EL (cell line): ENCODE results near the gene ABLIM2.

Experiments used
- DNase-seq: peaks from one replicate; pipeline ENCODE4 v3.0.0-alpha.2; 2016

The ABLIM2 gene

GRCh38 chr4:8173492-8174242, 15.1 kb upstream of the ABLIM2 start:
- DNase-seq = peak; percentile 20

DNA sequence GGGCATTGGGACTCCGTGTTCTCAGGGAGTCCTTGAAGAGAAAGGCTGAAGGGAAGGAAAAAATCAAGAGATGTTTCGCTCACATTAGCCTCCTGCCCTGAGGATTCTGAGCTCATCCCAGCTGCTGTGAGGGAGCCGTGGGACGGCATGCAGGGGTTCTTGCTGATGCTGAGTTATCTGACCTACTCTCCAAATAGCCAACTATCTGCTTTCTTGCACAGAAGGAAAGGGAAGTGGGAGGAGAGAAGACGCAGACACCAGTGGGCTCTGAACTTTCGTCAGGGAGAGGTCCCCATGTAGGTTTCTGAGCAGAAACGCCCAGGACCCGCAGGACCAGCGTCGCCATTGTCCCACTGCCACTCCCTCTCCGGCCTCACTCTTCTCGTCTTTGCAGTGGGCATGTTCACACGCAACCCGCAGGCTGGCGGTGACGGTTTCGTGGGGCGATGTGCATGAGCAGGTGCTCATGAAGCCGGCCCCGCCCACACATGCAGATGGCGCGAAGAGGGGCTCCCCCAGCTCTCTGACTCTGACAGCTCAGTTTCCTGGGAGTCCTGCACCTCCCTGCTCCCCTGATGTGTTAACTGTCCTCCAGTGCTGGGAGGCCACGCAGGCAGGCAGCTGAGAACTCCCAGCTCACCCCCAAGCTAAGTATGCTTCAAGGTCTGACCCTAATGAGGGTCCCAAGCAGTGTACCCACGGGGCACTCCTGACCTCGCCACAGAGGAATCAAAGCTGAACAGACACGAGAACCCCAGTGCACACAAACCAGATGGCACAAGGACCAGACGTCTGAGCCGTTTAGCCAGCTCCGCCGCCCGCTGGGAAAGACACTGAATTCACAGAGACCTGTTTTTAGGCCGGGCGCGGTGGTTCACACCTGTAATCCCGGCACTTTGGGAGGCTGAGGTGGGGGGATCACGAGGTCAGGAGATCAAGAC, 13.6 kb upstream of the ABLIM2 start:
- DNase-seq = no peak

DNA sequence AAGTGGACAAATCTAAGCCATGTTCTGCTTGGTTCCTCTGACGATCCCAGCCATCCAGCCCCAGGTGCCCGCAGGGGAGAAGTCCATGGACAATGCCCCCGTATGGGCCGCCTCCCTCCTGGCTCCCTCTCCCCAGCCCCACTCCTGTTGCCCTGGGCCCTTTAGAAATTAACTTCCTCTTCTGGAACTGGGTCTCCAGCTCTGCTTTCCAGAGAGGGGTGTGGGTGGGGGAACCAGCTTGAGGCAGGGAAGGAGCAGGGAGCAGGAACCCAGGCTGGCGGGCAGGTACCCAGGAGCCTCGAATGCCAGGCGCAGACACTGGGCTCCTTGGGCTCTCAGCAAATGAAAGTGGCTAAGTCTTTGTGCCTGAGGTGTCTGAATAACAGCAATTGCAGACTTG, 12.7 kb upstream of the ABLIM2 start:
- no peak for DNase-seq

DNA sequence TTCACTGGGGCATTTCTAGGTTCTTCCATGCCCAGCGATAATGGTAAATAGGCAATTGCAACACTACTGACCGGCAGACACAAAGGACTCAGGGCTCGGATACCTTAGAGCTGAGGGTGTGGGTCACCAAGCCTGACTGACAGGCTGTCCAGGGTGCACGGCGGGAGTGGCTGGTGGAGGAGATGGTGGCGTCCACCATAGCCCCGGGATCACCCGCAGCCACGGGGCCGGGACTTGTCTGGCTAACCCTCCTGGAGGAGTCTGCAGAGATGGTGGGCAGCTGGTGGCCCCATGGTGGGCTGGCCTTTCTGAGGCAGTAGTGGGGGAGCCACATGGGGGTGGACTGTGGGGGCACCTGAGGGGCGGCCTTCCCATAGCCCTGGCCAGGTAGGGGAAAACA, 11.7 kb upstream of the ABLIM2 start:
- DNase-seq = no peak

DNA sequence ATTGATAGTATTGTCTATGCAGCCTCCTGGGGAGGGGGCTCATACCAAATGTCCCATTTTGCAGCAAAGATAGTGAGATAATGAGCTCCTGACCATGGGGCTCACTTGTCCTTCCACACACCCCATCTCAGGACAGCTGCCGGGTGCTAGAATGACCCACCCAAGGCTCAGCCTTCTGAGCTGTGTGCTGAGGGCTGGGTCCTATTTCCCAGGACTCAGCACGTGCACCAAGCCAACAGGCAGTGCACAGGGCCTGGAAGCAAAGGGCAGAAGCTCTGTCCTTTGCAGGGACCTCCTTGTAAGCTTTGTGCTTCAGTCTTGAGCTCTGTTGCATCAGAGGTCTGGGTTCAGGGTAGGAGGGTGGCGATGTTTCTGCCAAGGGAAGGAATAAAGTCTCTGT, 11.2 kb upstream of the ABLIM2 start:
- DNase-seq = no peak

DNA sequence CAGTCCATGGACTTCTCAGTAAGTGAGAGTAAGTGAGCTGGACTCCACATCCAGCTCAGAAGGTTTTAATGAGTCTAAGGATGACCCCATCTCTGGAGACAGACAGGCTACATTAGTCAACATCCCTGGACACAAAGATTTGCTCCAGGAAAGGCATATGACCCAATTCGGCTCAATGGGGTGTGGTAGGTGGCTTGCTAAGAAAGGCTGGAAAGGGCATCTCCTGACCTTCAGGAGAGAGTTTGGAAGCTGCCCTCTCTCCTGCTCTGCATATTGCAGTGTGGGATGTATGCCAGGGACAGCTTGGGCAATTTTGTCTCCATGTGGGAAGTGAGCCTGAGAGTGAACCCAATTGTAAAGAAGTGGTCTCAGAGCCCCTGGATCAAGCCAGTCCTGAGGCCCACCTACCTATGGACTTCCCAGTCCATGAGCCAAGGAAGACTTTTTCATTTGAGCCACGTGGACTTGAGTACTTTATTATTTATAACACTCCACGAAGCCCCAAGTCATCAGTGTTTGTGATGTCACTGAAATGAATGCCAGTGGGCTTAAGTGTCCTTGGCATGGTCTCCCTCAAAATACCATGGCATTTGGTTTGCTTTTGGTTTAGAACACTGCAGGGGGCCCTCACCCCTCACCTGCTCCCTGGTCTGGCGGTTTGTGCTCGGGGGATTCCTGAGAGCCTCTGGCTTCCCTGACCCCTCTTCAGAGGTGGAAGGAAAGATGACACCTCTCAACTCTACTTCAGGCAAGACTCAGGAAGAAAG, 10.4 kb upstream of the ABLIM2 start:
- DNase-seq = no peak

- no peak for DNase-seq
Measured at GRCh38 chr4:8168232-8168631, 9.6 kb upstream of the ABLIM2 start.

DNA sequence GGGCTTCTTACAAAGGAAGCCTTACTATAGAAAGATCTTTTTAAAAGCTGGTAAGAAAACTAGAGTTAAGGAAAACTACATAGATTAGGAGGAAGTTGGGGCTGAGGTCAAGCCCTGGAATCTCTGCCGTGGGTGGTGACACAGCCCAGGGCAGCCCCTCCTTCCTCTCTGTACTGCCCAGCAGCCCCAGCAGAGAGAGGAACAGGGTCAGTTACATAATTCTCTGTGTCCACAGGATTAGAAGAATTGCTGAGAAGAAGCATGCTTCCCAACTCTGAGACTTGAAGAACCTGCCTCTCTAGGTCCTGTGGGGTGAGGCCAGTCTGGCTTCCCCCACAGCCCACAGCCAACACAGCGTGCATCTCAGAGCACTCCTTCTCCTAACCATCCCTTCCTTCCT, 9.2 kb upstream of the ABLIM2 start:
- DNase-seq = no peak

DNA sequence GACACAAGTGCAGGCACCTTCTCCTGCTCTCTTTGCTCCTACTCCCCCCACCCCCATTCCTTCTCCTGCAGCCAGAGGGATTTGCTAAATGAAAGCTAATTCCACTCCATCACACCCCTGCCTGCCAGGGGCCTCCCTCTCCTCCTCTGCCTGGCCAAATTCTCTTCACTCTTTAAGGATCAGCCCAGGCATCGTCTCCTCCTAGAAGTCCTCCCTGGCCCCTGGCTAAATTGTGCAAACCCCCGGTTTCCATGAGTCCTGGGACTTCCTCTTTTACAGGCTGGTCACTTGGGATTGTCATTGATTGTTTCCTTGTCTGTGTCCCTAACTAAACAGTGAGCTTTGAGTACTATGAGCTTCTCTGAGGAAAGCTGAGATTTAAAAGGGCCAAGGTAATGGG, 8.7 kb upstream of the ABLIM2 start:
- DNase-seq = no peak

DNA sequence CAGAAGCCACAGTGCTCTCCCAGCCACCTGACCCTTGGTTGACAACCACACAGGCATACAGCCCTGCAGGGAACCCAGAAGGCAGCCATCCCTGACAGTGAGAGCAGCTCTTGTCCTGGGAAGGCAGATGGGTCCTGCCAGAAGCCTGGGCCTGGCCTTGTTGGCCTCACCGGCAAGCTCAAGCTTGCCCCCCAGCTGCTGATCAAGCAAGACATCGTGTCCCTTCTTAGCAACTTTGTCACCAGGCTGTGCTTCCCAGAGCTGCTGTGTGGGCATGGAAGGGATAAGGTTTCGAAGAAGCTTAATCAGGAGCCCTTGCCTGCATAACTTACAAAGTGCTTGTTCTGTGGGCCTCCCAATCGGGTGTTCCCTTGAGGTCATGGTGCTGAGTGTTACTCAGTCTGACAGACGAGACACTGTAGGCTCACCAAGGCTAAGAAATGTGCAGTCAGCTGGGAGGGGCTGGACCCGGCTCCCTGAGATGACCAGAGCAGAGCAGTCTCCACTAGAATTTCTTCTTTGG, 6.8 kb upstream of the ABLIM2 start:
- no peak for DNase-seq

DNA sequence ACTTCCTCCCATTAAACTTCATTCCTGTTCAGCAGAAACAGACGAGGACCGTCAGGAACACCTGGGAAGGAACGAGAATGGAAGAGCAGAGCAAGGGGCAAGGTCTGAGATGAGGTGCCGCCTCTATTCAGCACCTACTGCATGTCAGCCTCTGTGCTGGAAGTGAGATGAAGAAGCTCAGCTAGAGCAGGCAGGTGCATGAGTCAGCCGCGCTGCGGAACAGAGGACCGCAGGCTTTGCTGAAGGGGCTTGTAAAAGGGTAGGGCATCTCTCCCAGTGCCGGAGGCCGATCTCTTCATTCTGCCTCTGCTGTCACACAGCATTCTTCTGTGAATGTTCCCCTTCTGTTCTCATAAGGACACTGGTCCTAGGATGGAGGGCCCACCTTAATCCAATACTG, 6.1 kb upstream of the ABLIM2 start:
- no peak for DNase-seq

DNA sequence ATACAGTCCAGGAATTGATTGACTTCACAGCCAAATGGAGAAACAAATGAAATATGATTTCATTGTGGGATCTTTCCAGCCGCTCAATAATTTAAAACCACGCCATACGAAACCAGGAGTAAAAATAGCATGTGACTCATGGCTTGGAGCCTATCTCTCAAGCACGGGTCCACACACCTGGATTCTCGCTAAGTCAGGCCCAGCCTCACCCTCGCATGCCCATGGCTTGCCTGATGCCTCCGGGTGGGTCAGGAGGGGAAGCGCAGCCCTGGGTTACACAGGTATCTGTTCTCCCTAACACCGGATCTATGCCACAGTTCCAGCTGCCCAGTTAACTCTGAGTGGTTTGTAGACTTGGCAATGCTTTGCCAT, 5.6 kb upstream of the ABLIM2 start:
- DNase-seq = no peak

DNA sequence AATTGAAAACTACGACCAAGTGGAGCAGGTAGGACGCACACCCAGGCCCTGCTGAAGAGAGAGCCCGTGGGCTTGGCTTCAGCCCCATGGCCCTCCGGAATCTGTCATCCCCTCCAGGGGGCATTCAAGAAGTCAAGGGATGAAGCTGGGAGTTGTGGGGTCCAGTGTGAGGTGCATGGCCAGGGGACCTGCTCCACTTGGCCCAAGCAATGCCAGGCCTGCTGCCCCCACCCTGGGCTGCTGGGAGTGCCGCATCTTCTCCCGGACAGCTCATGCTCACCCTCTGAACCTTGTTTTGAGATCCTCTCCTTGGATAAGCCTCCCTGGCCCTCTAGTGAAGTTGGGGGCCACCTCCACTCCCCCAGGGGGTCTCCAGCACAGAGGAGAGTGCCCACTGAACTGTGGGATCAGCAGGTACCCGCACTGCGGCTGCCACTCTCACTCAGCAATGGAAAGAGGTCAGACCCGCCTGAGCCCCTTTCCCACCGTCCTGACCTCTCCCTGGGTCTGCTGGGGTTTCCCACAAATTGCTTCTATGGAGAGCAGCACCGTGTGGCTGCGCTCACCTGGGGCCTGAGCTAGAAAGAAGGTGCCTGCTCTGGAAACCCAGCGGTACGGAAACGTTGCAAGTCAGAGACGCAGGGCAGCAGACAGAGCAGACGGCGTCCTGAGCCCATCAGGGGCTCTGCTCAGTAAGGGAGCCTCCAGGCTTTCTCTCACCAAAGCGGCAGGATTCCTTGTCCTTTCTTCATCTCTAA, 5.0 kb upstream of the ABLIM2 start:
- DNase-seq = no peak

DNA sequence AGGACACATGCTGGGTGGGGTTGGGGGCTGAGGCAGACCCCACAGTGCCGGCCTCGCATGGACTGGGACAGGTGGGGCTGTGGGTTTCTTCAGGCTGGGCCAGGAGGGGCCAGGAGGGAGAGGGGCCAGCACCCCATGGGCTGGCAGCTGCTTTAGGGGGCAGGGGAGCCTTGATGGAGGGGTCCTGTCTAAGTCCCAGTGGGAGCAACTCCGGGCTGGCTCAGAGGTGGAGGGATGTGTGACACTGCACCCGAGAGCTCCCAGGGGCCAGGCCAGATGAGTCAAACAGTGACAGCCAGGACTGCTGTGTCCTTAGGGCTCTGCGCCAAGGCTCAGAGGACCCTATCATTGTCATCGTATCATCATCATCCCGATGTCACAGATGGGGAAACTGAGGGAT, 4.4 kb upstream of the ABLIM2 start:
- DNase-seq = no peak

GRCh38 chr4:8162625-8163024, 4.0 kb upstream of the ABLIM2 start:
- DNase-seq = no peak

GRCh38 chr4:8160572-8160971, 2.0 kb upstream of the ABLIM2 start:
- DNase-seq = no peak

- no peak for DNase-seq
Measured at GRCh38 chr4:8160233-8160560, 1.6 kb upstream of the ABLIM2 start.

GRCh38 chr4:8159537-8160232, 1.1 kb upstream of the ABLIM2 start:
- DNase-seq = no peak

DNA sequence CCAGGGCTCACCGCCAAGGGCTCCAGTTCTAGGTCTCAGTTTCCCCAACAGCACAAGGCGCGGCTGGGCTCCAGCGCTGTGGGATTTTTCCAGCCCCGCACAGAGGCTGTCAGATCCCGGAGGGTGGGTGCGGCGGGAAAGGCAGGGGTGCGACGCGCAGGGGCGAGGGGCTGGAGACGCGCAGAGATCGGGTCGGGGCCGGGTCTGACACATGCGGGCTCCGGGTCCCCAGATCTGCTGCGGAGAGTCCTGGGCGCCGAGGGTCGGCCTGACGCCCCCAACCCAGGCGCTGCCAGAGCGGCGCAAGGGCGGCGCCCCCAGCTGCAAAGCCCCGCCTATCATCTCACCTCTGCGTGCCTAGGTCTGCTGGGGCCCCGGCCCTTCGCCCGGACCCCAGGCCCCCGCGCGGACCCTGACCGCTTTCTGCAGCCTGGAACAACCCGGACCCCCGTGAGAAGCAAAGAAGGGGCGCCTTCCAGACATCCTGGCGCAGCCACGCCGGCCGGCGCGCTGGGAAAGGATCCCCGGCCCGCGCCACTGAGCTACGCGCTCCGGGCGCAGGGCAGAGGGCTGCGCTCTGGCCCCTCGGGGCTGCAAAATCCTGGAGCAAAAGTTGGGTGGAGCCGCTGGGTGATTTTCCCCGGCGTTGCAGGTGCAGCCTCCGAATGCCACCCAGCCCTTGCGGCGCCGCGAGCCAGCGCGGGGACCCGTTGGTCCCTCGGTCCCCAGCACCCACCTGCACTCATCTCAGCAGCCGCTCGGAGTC, 486 bp downstream of the ABLIM2 start:
- DNase-seq = no peak

- DNase-seq = no peak
Measured at GRCh38 chr4:8157496-8157895, 1.1 kb downstream of the ABLIM2 start.

- no peak for DNase-seq
Measured at GRCh38 chr4:8156617-8157016, 2.0 kb downstream of the ABLIM2 start.
